Keratinocyte (primary cell): ENCODE measurements around the gene FAM240B. TPM values are rescaled to one million over a fixed set of nuclear protein-coding genes. Genes with fewer than 3 reads are reported as not detected.

ENCODE experiments used
- DNase-seq: peaks from one replicate; pipeline ENCODE4 v3.0.0-alpha.2; 2011; ENCODE audit warnings: low read depth, missing footprints, low spot score
- FAIRE-seq: peaks from 2 replicates; lab custom pipeline; 2011; peaks lifted over from hg19 to GRCh38; lab: Jason Lieb, UNC
- H2AFZ ChIP-seq: 2 replicates; pipeline ENCODE4 v1.6.0; 2012; ENCODE audit warnings: low read length, control low read depth, inconsistent platforms; ENCODE audit not compliant: control insufficient read depth
- H3K27ac ChIP-seq: 2 replicates; pipeline ENCODE4 v1.5.1; 2011; ENCODE audit warnings: low read length; ENCODE audit not compliant: control insufficient read depth, insufficient read depth
- H3K27me3 ChIP-seq: 3 replicates; pipeline ENCODE4 v1.6.0; 2011; ENCODE audit warnings: low read length; ENCODE audit not compliant: control insufficient read depth, insufficient read depth; ENCODE audit errors: extremely low read depth
- H3K36me3 ChIP-seq, 2 experiments: 2 replicates in 1 of 2; 3 replicates in 1 of 2; pipeline ENCODE4 v1.5.1; 2011; ENCODE audit warnings: low read length in 2 of 2, mild to moderate bottlenecking in 1 of 2; ENCODE audit not compliant: control insufficient read depth in 2 of 2, insufficient read depth in 2 of 2; ENCODE audit errors: extremely low read depth in 1 of 2
- H3K4me1 ChIP-seq: 3 replicates; pipeline ENCODE4 v1.5.1; 2011; ENCODE audit warnings: low read length; ENCODE audit not compliant: control insufficient read depth, insufficient read depth; ENCODE audit errors: extremely low read depth
- H3K4me2 ChIP-seq: 3 replicates; pipeline ENCODE4 v1.6.0; 2011; ENCODE audit warnings: low read depth, low read length; ENCODE audit not compliant: control insufficient read depth, insufficient read depth; ENCODE audit errors: extremely low read depth
- H3K4me3 ChIP-seq, 3 experiments: fragments of 200-600 bp in 1 of 3; sonication (generic) in 1 of 3; 2 replicates in 2 of 3; 3 replicates in 1 of 3; pipeline ENCODE4 v1.5.1; 2011 to 2016; ENCODE audit warnings: low read length in 3 of 3, mild to moderate bottlenecking in 3 of 3, control low read depth in 2 of 3, inconsistent platforms in 1 of 3, low read depth in 1 of 3, mixed read lengths in 1 of 3, mixed run types in 1 of 3, moderate library complexity in 1 of 3; ENCODE audit not compliant: control insufficient read depth in 2 of 3, insufficient read depth in 2 of 3; ENCODE audit errors: extremely low read depth in 1 of 3
- H3K79me2 ChIP-seq: 2 replicates; pipeline ENCODE4 v1.6.0; 2012; ENCODE audit warnings: low read length; ENCODE audit not compliant: control insufficient read depth, insufficient read depth
- H3K9ac ChIP-seq: 3 replicates; pipeline ENCODE4 v1.6.0; 2011; ENCODE audit warnings: low read length; ENCODE audit not compliant: control insufficient read depth, insufficient read depth; ENCODE audit errors: extremely low read depth
- H3K9me1 ChIP-seq: 3 replicates; pipeline ENCODE4 v1.6.0; 2011; ENCODE audit warnings: low read length; ENCODE audit not compliant: control insufficient read depth, insufficient read depth; ENCODE audit errors: extremely low read depth
- H3K9me3 ChIP-seq: 2 replicates; pipeline ENCODE4 v1.5.1; 2012; ENCODE audit warnings: low read depth, low read length; ENCODE audit not compliant: control insufficient read depth
- H4K20me1 ChIP-seq: 3 replicates; pipeline ENCODE4 v1.6.0; 2011; ENCODE audit warnings: low read length; ENCODE audit not compliant: control insufficient read depth, insufficient read depth; ENCODE audit errors: extremely low read depth
- EZH2 ChIP-seq: IDR thresholded peaks from one replicate; pipeline ENCODE4 v1.6.1; 2012; ENCODE audit warnings: inconsistent platforms, mild to moderate bottlenecking, low read length, moderate library complexity
- dilution Hi-C: fragments of 300-500 bp; cut with MboI; formaldehyde crosslinking; loops from one replicate; pipeline ENCODE4 v1.7.0; 2020; ENCODE audit warnings: low sequenced_read_pairs; ENCODE audit not compliant: extremely low pct_ligation_motif_present
- polyA plus RNA-seq, 5 experiments: library from polyadenylated mRNA; depleted of rRNA in 3 of 5; stranded (reverse) in 3 of 5; stranded (forward) in 1 of 5; unstranded in 1 of 5; fragments of >200 nt; gene quantifications; 1 replicate in 1 of 5; 2 replicates in 3 of 5; 3 replicates in 1 of 5; pipeline versions ENCODE4 v1.2.1 to v1.2.3, GENCODE V29; 2011 to 2012; ENCODE audit warnings: missing spikeins in 2 of 5, low read depth in 1 of 5, low replicate concordance in 1 of 5
- TF ChIP-seq, protein P1 (sequence below), 3 experiments: IDR thresholded peaks in 1 of 3; conservative IDR thresholded peaks in 1 of 3; optimal IDR thresholded peaks in 1 of 3; 2 replicates in 2 of 3; 3 replicates in 1 of 3; pipeline versions ENCODE3 to v1.5.1; 2011; ENCODE audit warnings: low read length in 3 of 3, mild to moderate bottlenecking in 3 of 3, moderate library complexity in 2 of 3, control low read depth in 1 of 3, inconsistent platforms in 1 of 3; ENCODE audit not compliant: insufficient read depth in 2 of 3; ENCODE audit errors: extremely low read depth in 1 of 3

Gene FAM240B
- polyA plus RNA-seq, 1 donor (not counting 4 experiments of a cell fraction or from before 2014, with no cell fraction given): not detected

DNA sequence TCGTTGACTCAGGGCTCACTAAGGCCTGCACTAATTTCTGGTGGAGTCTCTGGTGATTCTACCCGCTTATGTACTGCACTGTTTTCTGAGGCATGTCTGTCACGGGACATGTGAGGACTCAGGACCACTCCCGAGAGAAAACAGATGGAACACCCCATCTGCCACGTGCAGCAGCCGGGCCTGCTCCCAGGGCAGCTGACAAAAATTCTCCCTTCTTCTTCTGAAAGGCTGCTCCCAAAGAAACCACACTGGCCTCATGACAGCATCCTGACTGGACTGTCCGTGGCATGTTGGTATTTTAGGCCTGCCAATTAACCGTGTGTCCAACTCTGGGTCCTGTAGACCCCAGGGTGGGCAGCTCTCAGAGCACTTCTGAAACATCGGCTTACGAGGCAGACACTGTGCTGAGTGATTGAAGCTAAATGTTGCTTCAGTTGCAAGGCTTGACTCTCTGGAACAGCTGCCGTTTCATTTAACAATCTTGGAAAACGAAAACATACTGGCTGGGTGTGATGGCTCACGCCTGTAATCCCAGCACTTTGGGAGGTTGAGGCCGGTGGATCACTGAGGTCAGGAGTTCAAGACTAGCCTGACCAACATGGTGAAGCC is 39.0 kb downstream of the FAM240B start:
- FAIRE-seq: no peak
- Histone ChIP-seq H2AFZ (no peak overlapping the region), H3K4me2 (no peak overlapping the region), H4K20me1 (no peaks in the 10 kb centered on the region), H3K4me3 (no peak overlapping the region), H3K36me3 (no peaks in the 10 kb centered on the region), H3K9me3 (no peaks in the 10 kb centered on the region), H3K9ac (no peak overlapping the region), H3K79me2 (no peaks in the 10 kb centered on the region), H3K4me1 (peaks cover 24% of the 10 kb centered on the region), H3K27me3 (no peaks in the 10 kb centered on the region), H3K27ac (no peak overlapping the region), H3K9me1 (no peaks in the 10 kb centered on the region)
- dilution Hi-C loops: no loop called here
- no peak for TF ChIP-seq EZH2
- TF ChIP-seq, protein P1, sequence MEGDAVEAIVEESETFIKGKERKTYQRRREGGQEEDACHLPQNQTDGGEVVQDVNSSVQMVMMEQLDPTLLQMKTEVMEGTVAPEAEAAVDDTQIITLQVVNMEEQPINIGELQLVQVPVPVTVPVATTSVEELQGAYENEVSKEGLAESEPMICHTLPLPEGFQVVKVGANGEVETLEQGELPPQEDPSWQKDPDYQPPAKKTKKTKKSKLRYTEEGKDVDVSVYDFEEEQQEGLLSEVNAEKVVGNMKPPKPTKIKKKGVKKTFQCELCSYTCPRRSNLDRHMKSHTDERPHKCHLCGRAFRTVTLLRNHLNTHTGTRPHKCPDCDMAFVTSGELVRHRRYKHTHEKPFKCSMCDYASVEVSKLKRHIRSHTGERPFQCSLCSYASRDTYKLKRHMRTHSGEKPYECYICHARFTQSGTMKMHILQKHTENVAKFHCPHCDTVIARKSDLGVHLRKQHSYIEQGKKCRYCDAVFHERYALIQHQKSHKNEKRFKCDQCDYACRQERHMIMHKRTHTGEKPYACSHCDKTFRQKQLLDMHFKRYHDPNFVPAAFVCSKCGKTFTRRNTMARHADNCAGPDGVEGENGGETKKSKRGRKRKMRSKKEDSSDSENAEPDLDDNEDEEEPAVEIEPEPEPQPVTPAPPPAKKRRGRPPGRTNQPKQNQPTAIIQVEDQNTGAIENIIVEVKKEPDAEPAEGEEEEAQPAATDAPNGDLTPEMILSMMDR (optimal IDR thresholded peaks at IDR 0.05 in 1 of 3, IDR thresholded peaks at IDR 0.05 in 1 of 3, conservative IDR thresholded peaks at IDR 0.05 in 1 of 3; ENCODE audit: extremely low read depth in 1 of 3, insufficient read depth in 2 of 3, low read length in 3 of 3): no peak
- DNase-seq: no peak

DNA sequence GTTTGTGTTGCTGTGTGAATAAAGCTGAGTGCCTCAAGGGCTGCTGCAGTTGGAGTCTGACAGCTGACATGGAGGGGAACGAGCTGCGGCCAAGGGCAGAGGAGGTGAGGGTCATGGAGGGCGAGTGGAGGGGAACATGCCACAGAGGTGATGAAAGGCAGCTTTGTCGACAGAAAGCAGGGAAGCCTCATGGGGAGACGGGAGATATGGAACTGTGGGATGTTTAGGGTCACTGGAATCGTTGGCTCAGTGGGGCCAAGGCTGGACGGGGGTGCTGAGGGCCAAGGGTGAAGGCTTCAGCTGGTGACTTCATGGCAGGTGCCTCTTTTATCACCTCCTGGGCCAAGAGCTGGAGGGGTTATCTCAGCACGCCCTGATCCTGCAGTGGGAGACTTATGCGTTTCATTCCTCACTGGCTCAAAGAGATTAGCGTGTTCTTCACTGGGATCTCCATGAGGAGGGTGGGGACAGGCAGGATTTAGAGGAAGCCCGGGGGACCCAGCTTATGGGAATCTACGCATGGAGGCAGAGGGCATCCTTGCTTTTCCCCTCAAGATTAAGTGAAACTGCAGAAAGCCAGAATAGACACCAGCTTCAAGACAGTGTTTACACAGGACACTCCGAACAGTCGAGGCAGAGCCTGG is 42.2 kb downstream of the FAM240B start:
- no peaks in the 10 kb centered on the region for H3K9me3 ChIP-seq
- H3K9me1 ChIP-seq: no peaks in the 10 kb centered on the region
- no peak overlapping the region for H3K4me3 ChIP-seq
- no peak overlapping the region for H3K4me2 ChIP-seq
- H3K27ac ChIP-seq: no peak overlapping the region
- FAIRE-seq (no peak), DNase-seq (no peak)
- peaks cover 20% of the 10 kb centered on the region for H3K4me1 ChIP-seq
- H3K9ac ChIP-seq: no peak overlapping the region
- no peaks in the 10 kb centered on the region for H3K79me2 ChIP-seq
- H4K20me1 ChIP-seq: no peaks in the 10 kb centered on the region
- dilution Hi-C loops: no loop called here
- H3K36me3 ChIP-seq: no peaks in the 10 kb centered on the region
- no peaks in the 10 kb centered on the region for H3K27me3 ChIP-seq
- TF ChIP-seq, protein P1 (optimal IDR thresholded peaks at IDR 0.05 in 1 of 3, IDR thresholded peaks at IDR 0.05 in 1 of 3, conservative IDR thresholded peaks at IDR 0.05 in 1 of 3; ENCODE audit: extremely low read depth in 1 of 3, insufficient read depth in 2 of 3, low read length in 3 of 3): no peak
- TF ChIP-seq EZH2: no peak
- H2AFZ ChIP-seq: no peak overlapping the region
